Measurements from ENCODE around the gene EWSR1. TPM values are rescaled to one million over a fixed set of nuclear protein-coding genes. Genes with fewer than 3 reads are reported as not detected.

Gene EWSR1
- polyA plus RNA-seq, 1 donor from 2014 or later: 277 TPM

GRCh38 chr22:29331213-29331612, 63.1 kb downstream of the EWSR1 start:
- no peaks in the 10 kb centered on the region for H3K27me3 ChIP-seq (ENCODE audit: insufficient read depth, low read depth, low read length)
- H3K9ac ChIP-seq (ENCODE audit: low read length): no peak overlapping the region
- no peaks in the 10 kb centered on the region for H4K20me1 ChIP-seq (ENCODE audit: insufficient read depth)
- no peaks in the 10 kb centered on the region for H3K79me2 ChIP-seq (replicated peaks; ENCODE audit: insufficient read depth, low read length)
- H3K9me3 ChIP-seq (ENCODE audit: low read length): no peaks in the 10 kb centered on the region
- H3K9me2 ChIP-seq (ENCODE audit: insufficient read depth, low read length): no peaks in the 10 kb centered on the region
- no peak overlapping the region for H2AFZ ChIP-seq (ENCODE audit: low read depth, low read length)
- H3K27ac ChIP-seq (ENCODE audit: low read length): no peak overlapping the region
- no peaks in the 10 kb centered on the region for H3F3A ChIP-seq (ENCODE audit: insufficient read depth, low read length, poor library complexity, severe bottlenecking)
- TF ChIP-seq EZH2 (IDR thresholded peaks at IDR 0.05; ENCODE audit: borderline replicate concordance, insufficient read depth, low read length, poor library complexity, severe bottlenecking) (no peak), POLR2AphosphoS5 (IDR thresholded peaks at IDR 0.05) (no peak), CTCF (IDR thresholded peaks at IDR 0.05; ENCODE audit: poor library complexity, severe bottlenecking) (no peak), REST (IDR thresholded peaks at IDR 0.05; ENCODE audit: borderline replicate concordance) (no peak), RAD21 (conservative IDR thresholded peaks at IDR 0.05) (no peak), MXI1 (conservative IDR thresholded peaks at IDR 0.05; ENCODE audit: poor library complexity, severe bottlenecking) (no peak), EP300 (conservative IDR thresholded peaks at IDR 0.05; ENCODE audit: poor library complexity, severe bottlenecking) (no peak), TAF1 (IDR thresholded peaks at IDR 0.05; ENCODE audit: low read depth) (no peak), SMC3 (conservative IDR thresholded peaks at IDR 0.05; ENCODE audit: poor library complexity) (no peak)
- no peaks in the 10 kb centered on the region for H3K36me3 ChIP-seq (ENCODE audit: insufficient read depth, low read length)
- no peak overlapping the region for H3K4me2 ChIP-seq (ENCODE audit: low read length)
- no peak overlapping the region for H3K4me3 ChIP-seq (ENCODE audit: low read length)

GRCh38 chr22:29331658-29332300, 63.7 kb downstream of the EWSR1 start:
- no peaks in the 10 kb centered on the region for H3K9me3 ChIP-seq (ENCODE audit: low read length)
- H4K20me1 ChIP-seq (ENCODE audit: insufficient read depth): no peaks in the 10 kb centered on the region
- no peak overlapping the region for H3K9ac ChIP-seq (ENCODE audit: low read length)
- no peaks in the 10 kb centered on the region for H3K27me3 ChIP-seq (ENCODE audit: insufficient read depth, low read depth, low read length)
- H3K36me3 ChIP-seq (ENCODE audit: insufficient read depth, low read length): no peaks in the 10 kb centered on the region
- no peaks in the 10 kb centered on the region for H3F3A ChIP-seq (ENCODE audit: insufficient read depth, low read length, poor library complexity, severe bottlenecking)
- no peak for TF ChIP-seq CTCF (IDR thresholded peaks at IDR 0.05; ENCODE audit: poor library complexity, severe bottlenecking)
- no peak for TF ChIP-seq SMC3 (conservative IDR thresholded peaks at IDR 0.05; ENCODE audit: poor library complexity)
- TF ChIP-seq POLR2AphosphoS5 (IDR thresholded peaks at IDR 0.05): no peak
- no peak for TF ChIP-seq MXI1 (conservative IDR thresholded peaks at IDR 0.05; ENCODE audit: poor library complexity, severe bottlenecking)
- no peak for TF ChIP-seq EP300 (conservative IDR thresholded peaks at IDR 0.05; ENCODE audit: poor library complexity, severe bottlenecking)
- TF ChIP-seq EZH2 (IDR thresholded peaks at IDR 0.05; ENCODE audit: borderline replicate concordance, insufficient read depth, low read length, poor library complexity, severe bottlenecking): no peak
- no peak for TF ChIP-seq REST (IDR thresholded peaks at IDR 0.05; ENCODE audit: borderline replicate concordance)
- TF ChIP-seq RAD21 (conservative IDR thresholded peaks at IDR 0.05): no peak
- TF ChIP-seq TAF1 (IDR thresholded peaks at IDR 0.05; ENCODE audit: low read depth): no peak
- H3K27ac ChIP-seq (ENCODE audit: low read length): no peak overlapping the region
- H3K4me3 ChIP-seq (ENCODE audit: low read length): no peak overlapping the region
- H3K9me2 ChIP-seq (ENCODE audit: insufficient read depth, low read length): no peaks in the 10 kb centered on the region
- H3K4me2 ChIP-seq (ENCODE audit: low read length): no peak overlapping the region
- no peak overlapping the region for H2AFZ ChIP-seq (ENCODE audit: low read depth, low read length)
- no peaks in the 10 kb centered on the region for H3K79me2 ChIP-seq (replicated peaks; ENCODE audit: insufficient read depth, low read length)

All from neural cell (in vitro differentiated cells).